ENCODE results near the gene CEP78. TPM values are rescaled to one million over a fixed set of nuclear protein-coding genes. Genes with fewer than 3 reads are reported as not detected.

Gene CEP78
- total RNA-seq, 1 donor from 2014 or later = 66.4 TPM

- no peak for TF ChIP-seq CTCF (conservative IDR thresholded peaks at IDR 0.05)
- no peaks in the 10 kb centered on the region for H3K9me3 Mint-ChIP-seq
- H3K36me3 Mint-ChIP-seq (ENCODE audit: low read depth) = peaks cover 23% of the 10 kb centered on the region
- no peaks in the 10 kb centered on the region for H3K27me3 Mint-ChIP-seq (ENCODE audit: low read depth)
- DNase-seq (ENCODE audit: low read depth, low spot score) = no peak
- peak overlapping the region; percentile 71 for H3K27ac Mint-ChIP-seq (ENCODE audit: unreplicated experiment)
- peaks cover 17% of the 10 kb centered on the region for H3K4me1 Mint-ChIP-seq
- H3K4me3 Mint-ChIP-seq = no peak overlapping the region
Observed at GRCh38 chr9:78311075-78311474, 75.2 kb downstream of the CEP78 start.

- peak overlapping the region; percentile 75 for H3K27ac Mint-ChIP-seq (ENCODE audit: unreplicated experiment)
- no peaks in the 10 kb centered on the region for H3K9me3 Mint-ChIP-seq
- peaks cover 24% of the 10 kb centered on the region for H3K36me3 Mint-ChIP-seq (ENCODE audit: low read depth)
- H3K4me1 Mint-ChIP-seq = peaks cover 17% of the 10 kb centered on the region
- no peak for DNase-seq (ENCODE audit: low read depth, low spot score)
- H3K27me3 Mint-ChIP-seq (ENCODE audit: low read depth) = no peaks in the 10 kb centered on the region
- H3K4me3 Mint-ChIP-seq = peak overlapping the region; percentile 44
- TF ChIP-seq CTCF (conservative IDR thresholded peaks at IDR 0.05) = no peak
Observed at GRCh38 chr9:78311886-78312524, 76.1 kb downstream of the CEP78 start.

- H3K4me1 Mint-ChIP-seq = peaks cover 17% of the 10 kb centered on the region
- no peak overlapping the region for H3K4me3 Mint-ChIP-seq
- peak overlapping the region; percentile 83 for H3K27ac Mint-ChIP-seq (ENCODE audit: unreplicated experiment)
- no peaks in the 10 kb centered on the region for H3K27me3 Mint-ChIP-seq (ENCODE audit: low read depth)
- H3K36me3 Mint-ChIP-seq (ENCODE audit: low read depth) = peaks cover 43% of the 10 kb centered on the region
- no peak for TF ChIP-seq CTCF (conservative IDR thresholded peaks at IDR 0.05)
- DNase-seq (ENCODE audit: low read depth, low spot score) = no peak
- peaks cover 2% of the 10 kb centered on the region for H3K9me3 Mint-ChIP-seq
Observed at GRCh38 chr9:78314550-78314949, 78.7 kb downstream of the CEP78 start.

- H3K36me3 Mint-ChIP-seq (ENCODE audit: low read depth) = peaks cover 46% of the 10 kb centered on the region
- H3K4me3 Mint-ChIP-seq = no peak overlapping the region
- no peaks in the 10 kb centered on the region for H3K27me3 Mint-ChIP-seq (ENCODE audit: low read depth)
- peaks cover 14% of the 10 kb centered on the region for H3K4me1 Mint-ChIP-seq
- H3K9me3 Mint-ChIP-seq = peaks cover 3% of the 10 kb centered on the region
- H3K27ac Mint-ChIP-seq (ENCODE audit: unreplicated experiment) = peak overlapping the region; percentile 83
- DNase-seq (ENCODE audit: low read depth, low spot score) = no peak
- no peak for TF ChIP-seq CTCF (conservative IDR thresholded peaks at IDR 0.05)
Observed at GRCh38 chr9:78314953-78315870, 79.3 kb downstream of the CEP78 start.

GRCh38 chr9:78316166-78316892 is 80.5 kb downstream of the CEP78 start:
- no peak overlapping the region for H3K4me3 Mint-ChIP-seq
- H3K27me3 Mint-ChIP-seq (ENCODE audit: low read depth) = no peaks in the 10 kb centered on the region
- no peak for TF ChIP-seq CTCF (conservative IDR thresholded peaks at IDR 0.05)
- H3K36me3 Mint-ChIP-seq (ENCODE audit: low read depth) = peaks cover 49% of the 10 kb centered on the region
- H3K27ac Mint-ChIP-seq (ENCODE audit: unreplicated experiment) = no peak overlapping the region
- no peak for DNase-seq (ENCODE audit: low read depth, low spot score)
- peaks cover 7% of the 10 kb centered on the region for H3K4me1 Mint-ChIP-seq
- H3K9me3 Mint-ChIP-seq = peaks cover 3% of the 10 kb centered on the region
